ENCODE measurements around the gene NOL4L.

Gene NOL4L

GRCh38 chr20:32585011-32585585 lies at the start of gene NOL4L:
Gene NOL4L (minus strand): TSS chr20:32585333. CDS start chr20:32584890, 443 bp downstream.
- peak; percentile 37 for DNase-seq (ENCODE audit: low spot score)

- no peak for DNase-seq (ENCODE audit: low spot score)
Measured at GRCh38 chr20:32634041-32634805, 49.1 kb upstream of the NOL4L start.

- DNase-seq (ENCODE audit: low spot score) = no peak
Measured at GRCh38 chr20:32632461-32633354, 47.6 kb upstream of the NOL4L start.

- no peak for DNase-seq (ENCODE audit: low spot score)
Measured at GRCh38 chr20:32631933-32632460, 46.9 kb upstream of the NOL4L start.

GRCh38 chr20:32629813-32630212 lies 44.7 kb upstream of the NOL4L start:
- DNase-seq (ENCODE audit: low spot score) = no peak

GRCh38 chr20:32628960-32629530 lies 43.9 kb upstream of the NOL4L start:
- no peak for DNase-seq (ENCODE audit: low spot score)

- DNase-seq (ENCODE audit: low spot score) = peak; percentile 12
Measured at GRCh38 chr20:32626859-32627636, 41.9 kb upstream of the NOL4L start.

GRCh38 chr20:32626407-32626806 lies 41.3 kb upstream of the NOL4L start:
- no peak for DNase-seq (ENCODE audit: low spot score)

GRCh38 chr20:32625996-32626395 lies 40.9 kb upstream of the NOL4L start:
- no peak for DNase-seq (ENCODE audit: low spot score)

- no peak for DNase-seq (ENCODE audit: low spot score)
Measured at GRCh38 chr20:32624687-32625345, 39.7 kb upstream of the NOL4L start.

- no peak for DNase-seq (ENCODE audit: low spot score)
Measured at GRCh38 chr20:32623667-32624157, 38.6 kb upstream of the NOL4L start.

GRCh38 chr20:32622585-32623468 lies 37.7 kb upstream of the NOL4L start:
- no peak for DNase-seq (ENCODE audit: low spot score)

GRCh38 chr20:32621891-32622584 lies 36.9 kb upstream of the NOL4L start:
- DNase-seq (ENCODE audit: low spot score) = no peak

GRCh38 chr20:32621071-32621890 lies 36.1 kb upstream of the NOL4L start:
- DNase-seq (ENCODE audit: low spot score) = peak; percentile 11

- DNase-seq (ENCODE audit: low spot score) = no peak
Measured at GRCh38 chr20:32619586-32619985, 34.5 kb upstream of the NOL4L start.

- no peak for DNase-seq (ENCODE audit: low spot score)
Measured at GRCh38 chr20:32614772-32615171, 29.6 kb upstream of the NOL4L start.

GRCh38 chr20:32614303-32614702 lies 29.2 kb upstream of the NOL4L start:
- no peak for DNase-seq (ENCODE audit: low spot score)
